Mesothelial cell of epicardium (in vitro differentiated cells): Measurements from ENCODE around the gene MZB1. TPM values are rescaled to one million over a fixed set of nuclear protein-coding genes. Genes with fewer than 3 reads are reported as not detected.

Experiments
- DNase-seq, 2 experiments: peaks; one replicate each; pipeline ENCODE4 v3.0.0; 2021; ENCODE audit warnings: low spot score in 2 of 2; ENCODE audit not compliant: unreplicated experiment in 2 of 2
- H3K27ac Mint-ChIP-seq: 2 replicates; pipeline ENCODE4 v1.8.0; 2021; ENCODE audit warnings: mixed read lengths
- H3K27me3 Mint-ChIP-seq: 2 replicates; pipeline ENCODE4 v1.8.0; 2021; ENCODE audit warnings: low read depth, mixed read lengths
- H3K36me3 Mint-ChIP-seq: 2 replicates; pipeline ENCODE4 v1.8.0; 2021; ENCODE audit warnings: mixed read lengths
- H3K4me1 Mint-ChIP-seq: 2 replicates; pipeline ENCODE4 v1.8.0; 2021; ENCODE audit warnings: mixed read lengths
- H3K4me3 Mint-ChIP-seq: 2 replicates; pipeline ENCODE4 v1.8.0; 2021; ENCODE audit warnings: mild to moderate bottlenecking, moderate library complexity, mixed read lengths
- H3K9me3 Mint-ChIP-seq: 2 replicates; pipeline ENCODE4 v1.8.0; 2021; ENCODE audit warnings: mixed read lengths
- CTCF ChIP-seq: fragments of 200-600 bp; sonication (generic); IDR thresholded peaks from one replicate; pipeline ENCODE4 v1.5.0; 2021; ENCODE audit warnings: antibody characterized with exemption; ENCODE audit not compliant: unreplicated experiment
- total RNA-seq: library from RNA; stranded (reverse); gene quantifications from 3 replicates; pipeline ENCODE4 v1.2.1, GENCODE V29; 2021

Gene MZB1
- total RNA-seq, 1 donor from 2014 or later: 0.20 TPM

GRCh38 chr5:139393497-139394122, 3.9 kb upstream of the MZB1 start:
- Mint-ChIP-seq H3K36me3 (no peaks in the 10 kb centered on the region), H3K4me1 (peaks cover 13% of the 10 kb centered on the region), H3K27ac (no peak overlapping the region), H3K4me3 (peak overlapping the region; percentile 68), H3K9me3 (no peaks in the 10 kb centered on the region), H3K27me3 (peaks cover 61% of the 10 kb centered on the region)
- no peak for TF ChIP-seq CTCF
- DNase-seq: no peak

- H3K9me3 Mint-ChIP-seq: no peaks in the 10 kb centered on the region
- TF ChIP-seq CTCF: no peak
- peak in 1 of 2 experiments; percentile 68 for DNase-seq
- H3K36me3 Mint-ChIP-seq: no peaks in the 10 kb centered on the region
- H3K4me3 Mint-ChIP-seq: peak overlapping the region; percentile 68
- H3K27me3 Mint-ChIP-seq: peaks cover 61% of the 10 kb centered on the region
- H3K27ac Mint-ChIP-seq: no peak overlapping the region
- peaks cover 13% of the 10 kb centered on the region for H3K4me1 Mint-ChIP-seq
Measured at GRCh38 chr5:139392678-139393496, 3.2 kb upstream of the MZB1 start.

GRCh38 chr5:139392324-139392677, 2.6 kb upstream of the MZB1 start:
- peaks cover 13% of the 10 kb centered on the region for H3K4me1 Mint-ChIP-seq
- H3K27ac Mint-ChIP-seq: no peak overlapping the region
- H3K9me3 Mint-ChIP-seq: no peaks in the 10 kb centered on the region
- no peaks in the 10 kb centered on the region for H3K36me3 Mint-ChIP-seq
- peaks cover 61% of the 10 kb centered on the region for H3K27me3 Mint-ChIP-seq
- TF ChIP-seq CTCF: no peak
- DNase-seq: no peak
- H3K4me3 Mint-ChIP-seq: no peak overlapping the region

- H3K27ac Mint-ChIP-seq: no peak overlapping the region
- peak overlapping the region; percentile 46 for H3K4me3 Mint-ChIP-seq
- peaks cover 58% of the 10 kb centered on the region for H3K27me3 Mint-ChIP-seq
- no peak for DNase-seq
- no peak for TF ChIP-seq CTCF
- H3K36me3 Mint-ChIP-seq: no peaks in the 10 kb centered on the region
- H3K9me3 Mint-ChIP-seq: no peaks in the 10 kb centered on the region
- H3K4me1 Mint-ChIP-seq: peaks cover 10% of the 10 kb centered on the region
Measured at GRCh38 chr5:139391570-139392323, 2.0 kb upstream of the MZB1 start.

- H3K9me3 Mint-ChIP-seq: no peaks in the 10 kb centered on the region
- no peak overlapping the region for H3K4me3 Mint-ChIP-seq
- H3K27ac Mint-ChIP-seq: no peak overlapping the region
- H3K4me1 Mint-ChIP-seq: peaks cover 10% of the 10 kb centered on the region
- no peak for TF ChIP-seq CTCF
- DNase-seq: no peak
- no peaks in the 10 kb centered on the region for H3K36me3 Mint-ChIP-seq
- peaks cover 51% of the 10 kb centered on the region for H3K27me3 Mint-ChIP-seq
Measured at GRCh38 chr5:139390639-139391569, 1.2 kb upstream of the MZB1 start.
